SK-N-SH (cell line): ENCODE results near the gene DEFB129. TPM values are rescaled to one million over a fixed set of nuclear protein-coding genes. Genes with fewer than 3 reads are reported as not detected.

Experiments
- CTCF ChIA-PET: fragments of 300-600, 350-600 bp; formaldehyde crosslinking; extraction: SDS; loops from one replicate; lab custom pipeline; 2021; lab: Yijun Ruan, JAX
- POLR2A ChIA-PET: fragments of 350-600 bp; sonication (Branson Sonifier 250); formaldehyde crosslinking; extraction: SDS; loops from one replicate; lab custom pipeline; 2020; ENCODE audit warnings: antibody characterized with exemption, inconsistent platforms; lab: Yijun Ruan, JAX
- DNase-seq: peaks from one replicate; pipeline ENCODE4 v3.0.0; 2012
- H2AFZ ChIP-seq: fragments of 200-600 bp; sonication (generic); 2 replicates; pipeline ENCODE4 v1.8.1; 2016; ENCODE audit warnings: antibody characterized with exemption, mild to moderate bottlenecking, low read depth
- H3F3A ChIP-seq: fragments of 200-600 bp; sonication (generic); replicated peaks from 2 replicates; pipeline ENCODE3; 2016; ENCODE audit warnings: antibody characterized with exemption, mild to moderate bottlenecking; ENCODE audit not compliant: insufficient read depth
- H3K27ac ChIP-seq, 2 experiments: fragments of 200-500 bp in 1 of 2; fragments of 200-600 bp in 1 of 2; sonication (Bioruptor generic) in 1 of 2; sonication (generic), shearing (Covaris generic) in 1 of 2; 2 replicates each; pipeline versions ENCODE4 v1.5.1 to v1.6.1; 2014 to 2016; ENCODE audit warnings: low read depth in 2 of 2, inconsistent platforms in 1 of 2, low read length in 1 of 2, mild to moderate bottlenecking in 1 of 2, mixed read lengths in 1 of 2
- H3K27me3 ChIP-seq: fragments of 200-600 bp; sonication (generic), shearing (Covaris generic); 2 replicates; pipeline ENCODE4 v1.6.1; 2016; ENCODE audit warnings: mixed run types; ENCODE audit not compliant: insufficient read depth
- H3K36me3 ChIP-seq, 2 experiments: fragments of 200-500 bp in 1 of 2; fragments of 200-600 bp in 1 of 2; sonication (Bioruptor generic) in 1 of 2; sonication (generic) in 1 of 2; replicated peaks in 1 of 2; 2 replicates each; pipeline versions ENCODE3 to v1.5.1; 2014 to 2016; ENCODE audit warnings: low read length in 1 of 2, mild to moderate bottlenecking in 1 of 2; ENCODE audit not compliant: insufficient read depth in 2 of 2, control insufficient read depth in 1 of 2
- H3K4me1 ChIP-seq, 2 experiments: fragments of 200-500 bp in 1 of 2; fragments of 200-600 bp in 1 of 2; sonication (Bioruptor generic) in 1 of 2; sonication (generic), shearing (Covaris generic) in 1 of 2; 2 replicates each; pipeline versions ENCODE4 v1.5.1 to v1.6.1; 2014 to 2016; ENCODE audit warnings: low read depth in 1 of 2, low read length in 1 of 2, mixed run types in 1 of 2; ENCODE audit not compliant: insufficient read depth in 2 of 2, control insufficient read depth in 1 of 2
- H3K4me2 ChIP-seq: fragments of 200-600 bp; sonication (generic), shearing (Covaris generic); 2 replicates; pipeline ENCODE4 v1.6.1; 2017; ENCODE audit warnings: mixed run types
- H3K4me3 ChIP-seq, 2 experiments: fragments of 200-500 bp in 1 of 2; fragments of 200-600 bp in 1 of 2; sonication (Bioruptor generic) in 1 of 2; sonication (generic), shearing (Covaris generic) in 1 of 2; 2 replicates each; pipeline versions ENCODE4 v1.5.1 to v1.8.1; 2014 to 2016; ENCODE audit warnings: low read depth in 2 of 2, inconsistent platforms in 1 of 2, low read length in 1 of 2, mild to moderate bottlenecking in 1 of 2, mixed read lengths in 1 of 2, moderate library complexity in 1 of 2
- H3K79me2 ChIP-seq: fragments of 200-600 bp; sonication (generic); 2 replicates; pipeline ENCODE4 v1.8.1; 2017; ENCODE audit warnings: mild to moderate bottlenecking; ENCODE audit not compliant: insufficient read depth
- H3K9ac ChIP-seq: fragments of 200-600 bp; sonication (generic); 2 replicates; pipeline ENCODE4 v1.6.1; 2017; ENCODE audit warnings: mixed run types
- H3K9me2 ChIP-seq: fragments of 200-600 bp; sonication (generic); 2 replicates; pipeline ENCODE4 v1.6.1; 2017; ENCODE audit warnings: mixed run types
- H3K9me3 ChIP-seq: fragments of 200-600 bp; sonication (generic); 2 replicates; pipeline ENCODE4 v1.6.1; 2017; ENCODE audit warnings: mixed run types, mild to moderate bottlenecking, moderate library complexity
- H4K20me1 ChIP-seq: fragments of 200-600 bp; sonication (generic); 2 replicates; pipeline ENCODE4 v1.6.1; 2017; ENCODE audit warnings: mild to moderate bottlenecking, mixed run types; ENCODE audit not compliant: insufficient read depth
- CHD2 ChIP-seq: fragments of 150-350 bp; IDR thresholded peaks from 2 replicates; pipeline ENCODE4 v1.6.1; 2018; ENCODE audit warnings: low read length; ENCODE audit not compliant: partially characterized antibody
- ELF1 ChIP-seq: IDR thresholded peaks from 2 replicates; pipeline ENCODE4 v1.4.0; 2012
- EP300 ChIP-seq, 2 experiments: IDR thresholded peaks; 2 replicates each; pipeline versions ENCODE4 v1.4.0 to v1.6.1; 2012; ENCODE audit warnings: borderline replicate concordance in 1 of 2, low read depth in 1 of 2, low read length in 1 of 2
- FOXJ3 ChIP-seq: sonication (generic); formaldehyde crosslinking; IDR thresholded peaks from 2 replicates; pipeline ENCODE4 v1.5.1; 2020; ENCODE audit warnings: mild to moderate bottlenecking, missing genetic modification reagents
- FOXM1 ChIP-seq: IDR thresholded peaks from 2 replicates; pipeline ENCODE4 v1.4.0; 2012; ENCODE audit warnings: low read depth, mild to moderate bottlenecking
- IRF3 ChIP-seq: fragments of 150-350 bp; IDR thresholded peaks from 2 replicates; pipeline ENCODE4 v1.6.1; 2016; ENCODE audit warnings: mild to moderate bottlenecking, low read depth, low read length
- JUND ChIP-seq: IDR thresholded peaks from 2 replicates; pipeline ENCODE4 v1.4.0; 2012
- MXI1 ChIP-seq: IDR thresholded peaks from 2 replicates; pipeline ENCODE4 v1.6.1; 2012; ENCODE audit warnings: mild to moderate bottlenecking, low read depth, low read length, improper control_type of control experiment
- PBX3 ChIP-seq: IDR thresholded peaks from 2 replicates; pipeline ENCODE4; 2012
- RAD21 ChIP-seq: IDR thresholded peaks from 2 replicates; pipeline ENCODE4 v1.6.1; 2012; ENCODE audit warnings: mild to moderate bottlenecking, low read length
- RCOR1 ChIP-seq: fragments of 150-350 bp; IDR thresholded peaks from 2 replicates; pipeline ENCODE4 v1.6.1; 2017; ENCODE audit warnings: antibody characterized with exemption, low read length
- REST ChIP-seq: IDR thresholded peaks from 2 replicates; pipeline ENCODE4 v1.6.1; 2012; ENCODE audit warnings: mild to moderate bottlenecking, low read depth, low read length, moderate library complexity
- SIN3A ChIP-seq: IDR thresholded peaks from 2 replicates; pipeline ENCODE4 v1.6.1; 2012; ENCODE audit warnings: low read depth, mild to moderate bottlenecking, low read length, moderate library complexity, borderline replicate concordance
- SMC3 ChIP-seq: IDR thresholded peaks from 2 replicates; pipeline ENCODE4 v1.6.1; 2012; ENCODE audit warnings: low read depth, low read length, improper control_type of control experiment
- TAF1 ChIP-seq: IDR thresholded peaks from 2 replicates; pipeline ENCODE4 v1.6.1; 2012; ENCODE audit warnings: low read depth, mild to moderate bottlenecking, low read length, moderate library complexity, borderline replicate concordance
- TCF12 ChIP-seq: IDR thresholded peaks from 2 replicates; pipeline ENCODE4 v1.4.0; 2012
- USF1 ChIP-seq: IDR thresholded peaks from 2 replicates; pipeline ENCODE4 v1.4.0; 2012; ENCODE audit warnings: low read depth, borderline replicate concordance
- USF2 ChIP-seq: fragments of 150-350 bp; IDR thresholded peaks from 2 replicates; pipeline ENCODE4 v1.6.1; 2017; ENCODE audit warnings: antibody characterized with exemption, low read length, low read depth, borderline replicate concordance
- YY1 ChIP-seq: IDR thresholded peaks from 2 replicates; pipeline ENCODE4 v1.4.0; 2012; ENCODE audit warnings: low read depth, mild to moderate bottlenecking
- WGBS: methylation state at CpG from one replicate; pipeline ENCODE4 v1.1.6; 2017; ENCODE audit warnings: low lambda C conversion rate; 5-methylcytosine and 5-hydroxymethylcytosine counted together
- polyA plus RNA-seq, 3 experiments: library from polyadenylated mRNA; depleted of rRNA; stranded (reverse); fragments of >200 nt; gene quantifications; 2 replicates each; pipeline ENCODE4 v1.2.3, GENCODE V29; 2012

Gene DEFB129
- polyA plus RNA-seq, 1 of the 3 experiments (the other 2 are of a cell fraction), result not detected

- no peaks in the 10 kb centered on the region for H3F3A ChIP-seq
- no peaks in the 10 kb centered on the region for H3K9me3 ChIP-seq
- no peaks in the 10 kb centered on the region for H3K9me2 ChIP-seq
- H3K4me1 ChIP-seq, result no peaks in the 10 kb centered on the region
- H3K79me2 ChIP-seq, result no peaks in the 10 kb centered on the region
- no peaks in the 10 kb centered on the region for H3K36me3 ChIP-seq
- TF ChIP-seq PBX3, result no peak
- no peak for TF ChIP-seq SMC3
- no peak for TF ChIP-seq RCOR1
- TF ChIP-seq TCF12, result no peak
- no peak for TF ChIP-seq YY1
- TF ChIP-seq FOXJ3, result no peak
- TF ChIP-seq SIN3A, result no peak
- TF ChIP-seq TAF1, result no peak
- TF ChIP-seq JUND, result no peak
- no peak for TF ChIP-seq USF2
- no peak for TF ChIP-seq USF1
- no peak for TF ChIP-seq RAD21
- no peak for TF ChIP-seq FOXM1
- H4K20me1 ChIP-seq, result no peaks in the 10 kb centered on the region
- ChIA-PET CTCF (interaction anchor here (0.9 to 1.7 kb wide), 4 partner anchors 8 to 39 kb away, joined by 3 to 6 read pairs (median 5); no protein-coding TSS in a partner anchor), POLR2A (no interaction called here)
- H3K27me3 ChIP-seq, result no peaks in the 10 kb centered on the region
- no peak for DNase-seq
- 7% methylated on average over 3 of the region's 3 CpGs for WGBS
- H3K9ac ChIP-seq, result no peak overlapping the region
- no peak overlapping the region for H3K4me2 ChIP-seq
- H3K27ac ChIP-seq, result no peak overlapping the region
- no peak overlapping the region for H2AFZ ChIP-seq
- H3K4me3 ChIP-seq, result no peak overlapping the region
Observed at GRCh38 chr20:227439-228105, 514 bp downstream of the DEFB129 start.

GRCh38 chr20:235891-236290, 8.8 kb downstream of the DEFB129 start:
- 41% methylated on average over 1 of the region's 1 CpG for WGBS
- no peaks in the 10 kb centered on the region for H3K79me2 ChIP-seq
- CTCF ChIA-PET, result interaction anchor here (0.6 to 3.7 kb wide), 7 partner anchors 8 to 95 kb away, joined by 3 to 16 read pairs (median 4); partner anchors contain the start of gene DEFB129
- H3K9me2 ChIP-seq, result no peaks in the 10 kb centered on the region
- no peak overlapping the region for H3K4me2 ChIP-seq
- no peaks in the 10 kb centered on the region for H4K20me1 ChIP-seq
- DNase-seq, result peak; percentile 17
- no peaks in the 10 kb centered on the region for H3K36me3 ChIP-seq
- no peak overlapping the region for H3K4me3 ChIP-seq
- H3K27ac ChIP-seq, result no peak overlapping the region
- no peaks in the 10 kb centered on the region; the same call in 1 of the 2 replicates for H3K27me3 ChIP-seq
- no peaks in the 10 kb centered on the region for H3F3A ChIP-seq
- H3K4me1 ChIP-seq, result no peaks in the 10 kb centered on the region; a peak in 1 of 4 replicates
- H3K9me3 ChIP-seq, result no peaks in the 10 kb centered on the region
- POLR2A ChIA-PET, result no interaction called here
- H3K9ac ChIP-seq, result no peak overlapping the region
- no peak overlapping the region for H2AFZ ChIP-seq
- TF ChIP-seq IRF3 (no peak), CHD2 (no peak), ELF1 (no peak), EP300 (IDR thresholded peaks at IDR 0.05; ENCODE audit: borderline replicate concordance in 1 of 2, low read depth in 1 of 2, low read length in 1 of 2) (no peak), MXI1 (no peak), REST (no peak), JUND (no peak)
